ENCODE measurements around the gene GRAMD2B.

GRAMD2B gene

GRCh38 chr5:126535856-126536545 lies 112.8 kb downstream of the GRAMD2B start:
- POLR2A ChIA-PET: interaction anchor here (0.9 kb wide), 1 partner anchor 104 kb away, joined by 3 read pairs; no protein-coding TSS in a partner anchor
- Histone ChIP-seq H3K27me3 (replicated peaks in 2 of 5; ENCODE audit: control insufficient read depth in 4 of 5, insufficient read depth in 5 of 5, low read length in 4 of 5) (no peaks in the 10 kb centered on the region), H3K4me3 (ENCODE audit: control insufficient read depth in 1 of 7, extremely low read depth in 1 of 7, insufficient read depth in 4 of 7, low read depth in 2 of 7, low read length in 6 of 7) (no peak overlapping the region), H3K27ac (ENCODE audit: insufficient read depth in 1 of 2, low read depth in 1 of 2, low read length in 2 of 2, poor library complexity in 1 of 2, severe bottlenecking in 2 of 2) (no peak overlapping the region), H3K9me3 (ENCODE audit: control extremely low read depth in 1 of 5, control insufficient read depth in 4 of 5, insufficient read depth in 2 of 5, low read depth in 1 of 5, low read length in 4 of 5) (no peaks in the 10 kb centered on the region), H3K36me3 (ENCODE audit: control insufficient read depth in 4 of 4, insufficient read depth in 4 of 4, low read length in 3 of 4) (no peaks in the 10 kb centered on the region), H3K4me1 (ENCODE audit: control extremely low read depth in 1 of 4, control insufficient read depth in 4 of 4, insufficient read depth in 4 of 4, low read length in 3 of 4) (peaks cover 0 to 5% (median 4%) of the 10 kb centered on the region in 4 experiments)
- 91% methylated on average over 3 of the region's 4 CpGs for whole genome bisulfite sequencing (ENCODE audit: insufficient coverage)
- DNase-seq: no peak
- CTCF ChIA-PET: interaction anchor here (1.2 to 3.6 kb wide), 5 partner anchors 13 to 197 kb away, joined by 3 to 22 read pairs (median 5); no protein-coding TSS in a partner anchor

- Histone ChIP-seq H3K4me3 (ENCODE audit: control insufficient read depth in 1 of 7, extremely low read depth in 1 of 7, insufficient read depth in 4 of 7, low read depth in 2 of 7, low read length in 6 of 7) (no peak overlapping the region), H3K9me3 (ENCODE audit: control extremely low read depth in 1 of 5, control insufficient read depth in 4 of 5, insufficient read depth in 2 of 5, low read depth in 1 of 5, low read length in 4 of 5) (no peaks in the 10 kb centered on the region), H3K36me3 (ENCODE audit: control insufficient read depth in 4 of 4, insufficient read depth in 4 of 4, low read length in 3 of 4) (no peaks in the 10 kb centered on the region), H3K4me1 (ENCODE audit: control extremely low read depth in 1 of 4, control insufficient read depth in 4 of 4, insufficient read depth in 4 of 4, low read length in 3 of 4) (peaks cover 0 to 5% (median 4%) of the 10 kb centered on the region in 4 experiments), H3K27ac (ENCODE audit: insufficient read depth in 1 of 2, low read depth in 1 of 2, low read length in 2 of 2, poor library complexity in 1 of 2, severe bottlenecking in 2 of 2) (no peak overlapping the region), H3K27me3 (replicated peaks in 2 of 5; ENCODE audit: control insufficient read depth in 4 of 5, insufficient read depth in 5 of 5, low read length in 4 of 5) (no peaks in the 10 kb centered on the region)
- 82% methylated on average over 2 of the region's 3 CpGs for whole genome bisulfite sequencing (ENCODE audit: insufficient coverage)
- ChIA-PET POLR2A (no interaction called here), CTCF (interaction anchor here (1.0 to 2.5 kb wide), 2 partner anchors 36 to 198 kb away, joined by 3 to 5 read pairs; no protein-coding TSS in a partner anchor)
- no peak for DNase-seq
Observed at GRCh38 chr5:126536874-126537273, 113.7 kb downstream of the GRAMD2B start.

DNA sequence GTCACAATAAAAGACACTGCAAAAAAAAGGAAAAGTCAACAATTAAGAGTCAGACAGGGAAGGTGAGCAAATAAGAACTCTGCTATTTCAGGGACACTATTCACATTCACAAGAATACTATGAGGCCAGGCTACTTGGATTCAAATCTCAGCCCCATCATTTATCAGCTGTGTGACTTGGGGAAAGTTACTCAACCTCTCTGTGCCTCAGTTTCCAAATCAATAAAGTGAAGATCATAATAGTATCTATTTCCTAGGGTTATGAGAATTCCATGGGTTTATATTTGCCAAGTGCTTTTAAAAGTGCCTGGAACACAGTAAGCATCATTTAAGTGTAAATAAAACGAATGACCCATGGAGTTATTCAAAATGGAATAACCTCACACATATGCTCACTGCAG lies 115.4 kb downstream of the GRAMD2B start:
- ChIA-PET POLR2A (no interaction called here), CTCF (interaction anchor here (0.6 to 2.7 kb wide), 11 partner anchors 11 to 229 kb away, joined by 3 to 11 read pairs (median 3); partner anchors contain the start of genes ALDH7A1 and GRAMD2B)

DNA sequence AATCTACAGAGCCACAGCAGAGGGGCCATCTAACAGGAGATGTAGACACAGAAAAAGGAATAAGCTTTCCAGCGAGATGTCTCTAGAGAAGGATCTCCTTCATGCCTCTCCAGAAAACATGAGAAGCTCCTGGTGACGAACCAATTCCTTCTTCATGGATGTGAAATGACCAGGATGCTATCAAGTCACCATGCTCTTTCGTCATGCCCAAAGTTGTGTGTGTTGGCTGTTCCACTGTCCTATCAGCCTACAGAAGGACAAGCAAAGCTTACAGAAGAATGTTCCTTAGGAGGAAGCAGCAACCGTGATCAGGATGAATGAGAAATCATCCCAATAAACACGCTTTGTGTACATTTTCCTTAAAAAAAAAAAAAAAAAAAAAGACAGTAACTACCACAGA lies 117.4 kb downstream of the GRAMD2B start:
- POLR2A ChIA-PET: no interaction called here
- no peak for DNase-seq
- H3K4me1 ChIP-seq (ENCODE audit: control extremely low read depth in 1 of 4, control insufficient read depth in 4 of 4, insufficient read depth in 4 of 4, low read length in 3 of 4): peaks cover 3 to 7% (median 4%) of the 10 kb centered on the region in 4 experiments
- no peaks in the 10 kb centered on the region for H3K9me3 ChIP-seq (ENCODE audit: control extremely low read depth in 1 of 5, control insufficient read depth in 4 of 5, insufficient read depth in 2 of 5, low read depth in 1 of 5, low read length in 4 of 5)
- H3K27ac ChIP-seq (ENCODE audit: insufficient read depth in 1 of 2, low read depth in 1 of 2, low read length in 2 of 2, poor library complexity in 1 of 2, severe bottlenecking in 2 of 2): no peak overlapping the region
- no peaks in the 10 kb centered on the region for H3K36me3 ChIP-seq (ENCODE audit: control insufficient read depth in 4 of 4, insufficient read depth in 4 of 4, low read length in 3 of 4)
- WGBS (ENCODE audit: insufficient coverage): 96% methylated on average over 3 of the region's 5 CpGs
- no peaks in the 10 kb centered on the region for H3K27me3 ChIP-seq (replicated peaks in 2 of 5; ENCODE audit: control insufficient read depth in 4 of 5, insufficient read depth in 5 of 5, low read length in 4 of 5)
- H3K4me3 ChIP-seq (ENCODE audit: control insufficient read depth in 1 of 7, extremely low read depth in 1 of 7, insufficient read depth in 4 of 7, low read depth in 2 of 7, low read length in 6 of 7): no peak overlapping the region
- CTCF ChIA-PET: interaction anchor here (0.7 to 2.7 kb wide), 10 partner anchors 10 to 261 kb away, joined by 3 to 14 read pairs (median 5); partner anchors contain the start of gene ALDH7A1

More for the DNA sequence above, 115.4 kb downstream of the GRAMD2B start:
- peaks cover 3 to 7% (median 4%) of the 10 kb centered on the region in 4 experiments for H3K4me1 ChIP-seq (ENCODE audit: control extremely low read depth in 1 of 4, control insufficient read depth in 4 of 4, insufficient read depth in 4 of 4, low read length in 3 of 4)
- no peaks in the 10 kb centered on the region for H3K27me3 ChIP-seq (replicated peaks in 2 of 5; ENCODE audit: control insufficient read depth in 4 of 5, insufficient read depth in 5 of 5, low read length in 4 of 5)
- 100% methylated on average over 1 of the region's 1 CpG for WGBS (ENCODE audit: insufficient coverage)
- H3K4me3 ChIP-seq (ENCODE audit: control insufficient read depth in 1 of 7, extremely low read depth in 1 of 7, insufficient read depth in 4 of 7, low read depth in 2 of 7, low read length in 6 of 7): peak overlapping the region in 1 of 7 experiments; percentile 36
- no peaks in the 10 kb centered on the region for H3K36me3 ChIP-seq (ENCODE audit: control insufficient read depth in 4 of 4, insufficient read depth in 4 of 4, low read length in 3 of 4)
- no peak overlapping the region for H3K27ac ChIP-seq (ENCODE audit: insufficient read depth in 1 of 2, low read depth in 1 of 2, low read length in 2 of 2, poor library complexity in 1 of 2, severe bottlenecking in 2 of 2)
- no peaks in the 10 kb centered on the region for H3K9me3 ChIP-seq (ENCODE audit: control extremely low read depth in 1 of 5, control insufficient read depth in 4 of 5, insufficient read depth in 2 of 5, low read depth in 1 of 5, low read length in 4 of 5)
- no peak for DNase-seq

DNA sequence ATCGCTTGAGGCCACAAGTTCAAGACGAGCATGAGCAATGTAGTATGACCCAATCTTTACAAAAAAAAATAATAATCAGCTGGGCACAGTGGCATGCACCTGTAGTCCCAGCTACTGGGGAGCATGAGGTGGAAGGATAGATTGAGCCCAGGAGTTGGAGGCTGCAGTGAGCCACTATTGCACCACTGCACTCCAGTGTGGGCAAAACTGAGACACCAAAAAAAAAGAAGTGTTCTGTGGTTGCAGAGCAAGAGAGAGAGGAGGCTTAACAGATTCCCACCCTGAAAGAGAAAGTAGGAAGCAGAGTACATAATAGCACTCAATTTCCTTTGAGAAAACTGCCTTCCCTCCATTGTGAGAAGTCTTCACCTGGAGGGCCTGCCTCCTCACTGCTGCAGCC lies 119.2 kb downstream of the GRAMD2B start:
- WGBS (ENCODE audit: insufficient coverage): no CpG with 5 or more reads among the region's 2 CpGs
- H3K27ac ChIP-seq (ENCODE audit: insufficient read depth in 1 of 2, low read depth in 1 of 2, low read length in 2 of 2, poor library complexity in 1 of 2, severe bottlenecking in 2 of 2): no peak overlapping the region
- POLR2A ChIA-PET: no interaction called here
- CTCF ChIA-PET: interaction anchor here (0.9 to 2.6 kb wide), 9 partner anchors 18 to 205 kb away, joined by 3 to 14 read pairs (median 4); no protein-coding TSS in a partner anchor
- no peak for DNase-seq
- H3K4me3 ChIP-seq (ENCODE audit: control insufficient read depth in 1 of 7, extremely low read depth in 1 of 7, insufficient read depth in 4 of 7, low read depth in 2 of 7, low read length in 6 of 7): no peak overlapping the region
- no peaks in the 10 kb centered on the region for H3K27me3 ChIP-seq (replicated peaks in 2 of 5; ENCODE audit: control insufficient read depth in 4 of 5, insufficient read depth in 5 of 5, low read length in 4 of 5)
- H3K4me1 ChIP-seq (ENCODE audit: control extremely low read depth in 1 of 4, control insufficient read depth in 4 of 4, insufficient read depth in 4 of 4, low read length in 3 of 4): peaks cover 3 to 7% (median 4%) of the 10 kb centered on the region in 4 experiments
- H3K36me3 ChIP-seq (ENCODE audit: control insufficient read depth in 4 of 4, insufficient read depth in 4 of 4, low read length in 3 of 4): peaks cover 0 to 3% (median 1%) of the 10 kb centered on the region in 4 experiments
- H3K9me3 ChIP-seq (ENCODE audit: control extremely low read depth in 1 of 5, control insufficient read depth in 4 of 5, insufficient read depth in 2 of 5, low read depth in 1 of 5, low read length in 4 of 5): no peaks in the 10 kb centered on the region

DNA sequence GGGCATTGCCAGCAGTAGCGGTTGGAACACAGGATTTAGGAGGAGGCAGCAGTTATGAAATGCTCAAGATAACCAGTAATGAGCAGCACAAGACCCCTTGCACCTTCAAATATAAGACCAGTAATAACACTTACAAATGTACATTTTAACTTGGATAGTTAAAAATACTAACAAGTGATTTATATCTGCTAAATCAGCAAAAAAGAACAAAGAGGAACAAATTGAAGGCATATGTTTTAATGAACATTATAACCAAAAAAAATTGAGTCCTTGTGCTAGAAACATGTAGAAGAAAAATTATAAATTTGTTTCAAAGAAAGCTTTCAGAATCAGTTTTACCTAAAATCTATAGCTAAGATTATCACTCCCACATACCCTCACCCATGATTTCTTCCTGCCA lies 119.8 kb downstream of the GRAMD2B start:
- Histone ChIP-seq H3K36me3 (ENCODE audit: control insufficient read depth in 4 of 4, insufficient read depth in 4 of 4, low read length in 3 of 4) (peaks cover 0 to 3% (median 1%) of the 10 kb centered on the region in 4 experiments), H3K9me3 (ENCODE audit: control extremely low read depth in 1 of 5, control insufficient read depth in 4 of 5, insufficient read depth in 2 of 5, low read depth in 1 of 5, low read length in 4 of 5) (no peaks in the 10 kb centered on the region), H3K4me1 (ENCODE audit: control extremely low read depth in 1 of 4, control insufficient read depth in 4 of 4, insufficient read depth in 4 of 4, low read length in 3 of 4) (peaks cover 3 to 7% (median 4%) of the 10 kb centered on the region in 4 experiments), H3K27ac (ENCODE audit: insufficient read depth in 1 of 2, low read depth in 1 of 2, low read length in 2 of 2, poor library complexity in 1 of 2, severe bottlenecking in 2 of 2) (no peak overlapping the region), H3K4me3 (ENCODE audit: control insufficient read depth in 1 of 7, extremely low read depth in 1 of 7, insufficient read depth in 4 of 7, low read depth in 2 of 7, low read length in 6 of 7) (no peak overlapping the region), H3K27me3 (replicated peaks in 2 of 5; ENCODE audit: control insufficient read depth in 4 of 5, insufficient read depth in 5 of 5, low read length in 4 of 5) (no peaks in the 10 kb centered on the region)
- WGBS (ENCODE audit: insufficient coverage): no CpG with 5 or more reads among the region's 1 CpG
- CTCF ChIA-PET: interaction anchor here (1.0 to 2.6 kb wide), 11 partner anchors 18 to 263 kb away, joined by 3 to 14 read pairs (median 4); partner anchors contain the start of gene PHAX
- POLR2A ChIA-PET: no interaction called here
- DNase-seq: no peak

- Histone ChIP-seq H3K4me1 (ENCODE audit: control extremely low read depth in 1 of 4, control insufficient read depth in 4 of 4, insufficient read depth in 4 of 4, low read length in 3 of 4) (peaks cover 3 to 7% (median 4%) of the 10 kb centered on the region in 4 experiments), H3K9me3 (ENCODE audit: control extremely low read depth in 1 of 5, control insufficient read depth in 4 of 5, insufficient read depth in 2 of 5, low read depth in 1 of 5, low read length in 4 of 5) (no peaks in the 10 kb centered on the region), H3K4me3 (ENCODE audit: control insufficient read depth in 1 of 7, extremely low read depth in 1 of 7, insufficient read depth in 4 of 7, low read depth in 2 of 7, low read length in 6 of 7) (no peak overlapping the region), H3K27me3 (replicated peaks in 2 of 5; ENCODE audit: control insufficient read depth in 4 of 5, insufficient read depth in 5 of 5, low read length in 4 of 5) (no peaks in the 10 kb centered on the region), H3K36me3 (ENCODE audit: control insufficient read depth in 4 of 4, insufficient read depth in 4 of 4, low read length in 3 of 4) (peaks cover 0 to 4% (median 2%) of the 10 kb centered on the region in 4 experiments), H3K27ac (ENCODE audit: insufficient read depth in 1 of 2, low read depth in 1 of 2, low read length in 2 of 2, poor library complexity in 1 of 2, severe bottlenecking in 2 of 2) (no peak overlapping the region)
- no peak for DNase-seq
- ChIA-PET CTCF (interaction anchor here (1.0 to 1.6 kb wide), 8 partner anchors 17 to 262 kb away, joined by 3 to 11 read pairs (median 4); partner anchors contain the start of gene PHAX), POLR2A (no interaction called here)
- WGBS (ENCODE audit: insufficient coverage): no CpG with 5 or more reads among the region's 2 CpGs
Observed at GRCh38 chr5:126543660-126544059, 120.5 kb downstream of the GRAMD2B start.

All from common myeloid progenitor, CD34-positive (primary cell).